GM23338 (cell line): ENCODE data around the gene EPB41L5. TPM values are rescaled to one million over a fixed set of nuclear protein-coding genes. Genes with fewer than 3 reads are reported as not detected.

ENCODE experiments used
- ATAC-seq: fragments of 200-7000 bp; cut with Tn5 transposase; 3 replicates; pipeline ENCODE4 v1.9.1; 2020
- DNase-seq: peaks from one replicate; pipeline ENCODE4 v3.0.0-alpha.2; 2015; ENCODE audit warnings: low spot score
- H2AFZ ChIP-seq: fragments of 200-600 bp; sonication (generic); 2 replicates; pipeline ENCODE4 v1.8.0; 2016; ENCODE audit warnings: antibody characterized with exemption, mild to moderate bottlenecking, moderate library complexity
- H3F3A ChIP-seq: fragments of 200-600 bp; sonication (generic); replicated peaks from 2 replicates; pipeline ENCODE4 v1.8.0; 2017; ENCODE audit warnings: antibody characterized with exemption, mixed run types, low read depth
- H3K27ac ChIP-seq: fragments of 200-600 bp; sonication (generic); 2 replicates; pipeline ENCODE4 v1.6.1; 2016; ENCODE audit warnings: low read depth
- H3K27me3 ChIP-seq: fragments of 200-600 bp; sonication (generic); 2 replicates; pipeline ENCODE4 v1.8.0; 2016; ENCODE audit warnings: mild to moderate bottlenecking, mixed run types, moderate library complexity; ENCODE audit not compliant: insufficient read depth
- H3K36me3 ChIP-seq: fragments of 200-600 bp; sonication (generic); 2 replicates; pipeline ENCODE4 v1.8.0; 2016; ENCODE audit warnings: mild to moderate bottlenecking; ENCODE audit not compliant: insufficient read depth
- H3K4me1 ChIP-seq: fragments of 200-600 bp; sonication (generic); 2 replicates; pipeline ENCODE4 v1.8.0; 2016; ENCODE audit warnings: mild to moderate bottlenecking, moderate library complexity; ENCODE audit not compliant: insufficient read depth
- H3K4me2 ChIP-seq: fragments of 200-600 bp; sonication (generic); 2 replicates; pipeline ENCODE4 v1.7.1; 2017; ENCODE audit warnings: mixed run types
- H3K4me3 ChIP-seq: fragments of 200-600 bp; sonication (generic); 2 replicates; pipeline ENCODE4 v1.6.1; 2016; ENCODE audit warnings: mixed run types
- H3K79me2 ChIP-seq: fragments of 200-600 bp; sonication (generic); replicated peaks from 2 replicates; pipeline ENCODE4 v1.8.0; 2017; ENCODE audit warnings: mild to moderate bottlenecking; ENCODE audit not compliant: insufficient read depth
- H3K9me2 ChIP-seq: fragments of 200-600 bp; sonication (generic); 2 replicates; pipeline ENCODE4 v1.8.0; 2017; ENCODE audit not compliant: insufficient read depth
- H4K20me1 ChIP-seq: fragments of 200-600 bp; sonication (generic); replicated peaks from 2 replicates; pipeline ENCODE4 v1.8.0; 2017; ENCODE audit warnings: mild to moderate bottlenecking; ENCODE audit not compliant: insufficient read depth
- H3K27ac Mint-ChIP-seq: 2 replicates; pipeline ENCODE4 v1.8.0; 2020; ENCODE audit warnings: inconsistent platforms, mild to moderate bottlenecking, moderate library complexity, mixed read lengths
- H3K27me3 Mint-ChIP-seq: 3 replicates; pipeline ENCODE4 v1.8.0; 2022; ENCODE audit warnings: low read depth, mild to moderate bottlenecking, moderate library complexity, mixed read lengths, inconsistent platforms; ENCODE audit not compliant: insufficient read depth, poor library complexity
- H3K36me3 Mint-ChIP-seq: 3 replicates; pipeline ENCODE4 v1.8.0; 2021; ENCODE audit warnings: low read depth, mild to moderate bottlenecking, inconsistent platforms, moderate library complexity, mixed read lengths
- H3K4me1 Mint-ChIP-seq: 3 replicates; pipeline ENCODE4 v1.8.0; 2020; ENCODE audit warnings: mild to moderate bottlenecking, inconsistent platforms, mixed read lengths
- H3K4me3 Mint-ChIP-seq: 3 replicates; pipeline ENCODE4 v1.8.0; 2021; ENCODE audit warnings: moderate library complexity, mild to moderate bottlenecking, inconsistent platforms, mixed read lengths
- H3K9me3 Mint-ChIP-seq: 3 replicates; pipeline ENCODE4 v1.8.0; 2020; ENCODE audit warnings: moderate library complexity, mild to moderate bottlenecking, inconsistent platforms, mixed read lengths
- CREB1 ChIP-seq: fragments of 250-450 bp; sonication (Bioruptor Pico); IDR thresholded peaks from 2 replicates; pipeline ENCODE4 v1.5.0; 2020; ENCODE audit warnings: low read depth, mild to moderate bottlenecking, moderate library complexity
- EZH2 ChIP-seq: fragments of 200-600 bp; sonication (generic); IDR thresholded peaks from one replicate; pipeline ENCODE4 v1.8.0; 2017; ENCODE audit warnings: antibody characterized with exemption, mild to moderate bottlenecking, low read depth; ENCODE audit not compliant: unreplicated experiment
- EZH2phosphoT487 ChIP-seq: fragments of 200-600 bp; sonication (generic); IDR thresholded peaks from one replicate; pipeline ENCODE4 v1.8.1; 2018; ENCODE audit warnings: antibody characterized with exemption; ENCODE audit not compliant: unreplicated experiment
- JUNB ChIP-seq: IDR thresholded peaks from one replicate; pipeline ENCODE4 v1.6.1; 2016; ENCODE audit warnings: antibody characterized with exemption; ENCODE audit not compliant: unreplicated experiment
- NANOG ChIP-seq: IDR thresholded peaks from 2 replicates; pipeline ENCODE4 v1.6.1; 2016; ENCODE audit warnings: antibody characterized with exemption, borderline replicate concordance
- POLR2AphosphoS5 ChIP-seq: IDR thresholded peaks from 2 replicates; pipeline ENCODE4 v1.6.1; 2016; ENCODE audit warnings: antibody characterized with exemption, low read depth
- STAT1 ChIP-seq: IDR thresholded peaks from one replicate; pipeline ENCODE4 v1.6.1; 2016; ENCODE audit warnings: antibody characterized with exemption; ENCODE audit not compliant: unreplicated experiment
- ZNF114 ChIP-seq: fragments of 250-450 bp; sonication (Bioruptor Pico); IDR thresholded peaks from 2 replicates; pipeline ENCODE4 v1.5.0; 2020; ENCODE audit warnings: mild to moderate bottlenecking, moderate library complexity
- ZNF462 ChIP-seq: fragments of 250-450 bp; sonication (Bioruptor Pico); IDR thresholded peaks from 2 replicates; pipeline ENCODE4 v1.5.0; 2020; ENCODE audit warnings: mild to moderate bottlenecking, moderate library complexity
- polyA plus RNA-seq: library from polyadenylated mRNA; unstranded; fragments of >200 nt; fragmentation: Nextera tagmentation; extraction: Ambion mirVana; gene quantifications from 2 replicates; pipeline ENCODE4 v1.2.1, GENCODE V29; 2016
- total RNA-seq: library from RNA; depleted of rRNA; stranded (reverse); fragments of >200 nt; shearing (Covaris generic); gene quantifications from 2 replicates; pipeline ENCODE4 v1.2.3, GENCODE V29; 2014
- TF ChIP-seq, protein P1 (sequence below): IDR thresholded peaks from 2 replicates; pipeline ENCODE4 v1.6.1; 2016; ENCODE audit warnings: antibody characterized with exemption

The EPB41L5 gene
- total and polyA plus RNA-seq, 2 experiments from 2014 or later: 15.5 to 35.4 TPM

- no peak for TF ChIP-seq ZNF462 (CRISPR knock-in tag)
- TF ChIP-seq, protein P1, sequence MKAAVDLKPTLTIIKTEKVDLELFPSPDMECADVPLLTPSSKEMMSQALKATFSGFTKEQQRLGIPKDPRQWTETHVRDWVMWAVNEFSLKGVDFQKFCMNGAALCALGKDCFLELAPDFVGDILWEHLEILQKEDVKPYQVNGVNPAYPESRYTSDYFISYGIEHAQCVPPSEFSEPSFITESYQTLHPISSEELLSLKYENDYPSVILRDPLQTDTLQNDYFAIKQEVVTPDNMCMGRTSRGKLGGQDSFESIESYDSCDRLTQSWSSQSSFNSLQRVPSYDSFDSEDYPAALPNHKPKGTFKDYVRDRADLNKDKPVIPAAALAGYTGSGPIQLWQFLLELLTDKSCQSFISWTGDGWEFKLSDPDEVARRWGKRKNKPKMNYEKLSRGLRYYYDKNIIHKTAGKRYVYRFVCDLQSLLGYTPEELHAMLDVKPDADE: no peak
- no peak for TF ChIP-seq CREB1 (CRISPR knock-in tag)
- no peak for TF ChIP-seq STAT1
- no peak for TF ChIP-seq NANOG
Observed at GRCh38 chr2:120204417-120204816, 191.5 kb downstream of the EPB41L5 start (continued).

DNA sequence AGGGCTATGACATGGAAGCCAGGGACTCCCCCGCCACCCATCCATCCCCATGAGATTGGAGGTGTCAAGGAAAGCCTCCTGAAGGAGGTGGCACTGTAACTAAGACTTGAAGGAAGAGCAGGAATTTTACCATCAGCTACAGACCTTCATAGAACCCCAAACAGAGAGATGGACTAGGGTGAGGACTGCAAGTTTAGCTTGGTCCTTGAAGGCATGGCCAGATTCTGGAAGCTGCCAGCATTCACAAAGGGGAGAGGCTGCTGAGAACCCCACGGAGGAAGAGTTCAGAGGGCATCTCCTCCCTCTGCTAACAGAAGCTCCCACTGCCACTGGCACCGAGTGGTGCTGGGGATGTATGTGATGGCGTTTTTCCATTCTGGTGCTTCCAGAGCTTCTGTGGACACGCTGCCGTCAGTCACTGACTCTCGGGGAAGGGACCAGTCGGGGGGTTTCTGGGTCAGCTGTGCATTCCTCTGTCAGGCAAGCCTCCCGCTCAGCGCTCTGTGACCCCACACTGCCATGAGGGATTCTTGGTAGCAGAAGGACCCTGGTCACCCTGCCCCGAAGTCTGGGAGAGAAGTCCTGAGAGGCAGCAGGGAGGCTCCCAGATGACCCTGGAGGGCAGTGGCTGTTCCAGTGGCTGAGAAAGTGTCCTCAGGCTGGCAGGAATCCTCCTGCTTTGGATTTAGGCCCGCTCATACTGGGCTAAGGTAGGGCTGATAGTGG is 192.2 kb downstream of the EPB41L5 start:
- no peaks in the 10 kb centered on the region for H3K4me1 ChIP-seq
- no peaks in the 10 kb centered on the region; the same call in 1 of the 2 replicates for H4K20me1 ChIP-seq
- no peak overlapping the region for H3K4me3 ChIP-seq
- H3K27me3 ChIP-seq: no peaks in the 10 kb centered on the region
- H2AFZ ChIP-seq: no peak overlapping the region
- no peaks in the 10 kb centered on the region for H3K79me2 ChIP-seq
- ATAC-seq (no peak), DNase-seq (no peak)
- H3K36me3 ChIP-seq: no peaks in the 10 kb centered on the region
- no peak overlapping the region for H3K4me2 ChIP-seq
- Mint-ChIP-seq H3K27ac (no peak overlapping the region), H3K36me3 (no peaks in the 10 kb centered on the region), H3K4me1 (peaks cover 5% of the 10 kb centered on the region), H3K27me3 (peaks cover 10% of the 10 kb centered on the region), H3K9me3 (no peaks in the 10 kb centered on the region), H3K4me3 (no peak overlapping the region)
- no peaks in the 10 kb centered on the region for H3K9me2 ChIP-seq
- H3K27ac ChIP-seq: no peak overlapping the region
- H3F3A ChIP-seq: no peaks in the 10 kb centered on the region
- TF ChIP-seq STAT1 (no peak), POLR2AphosphoS5 (no peak), EZH2 (no peak), EZH2phosphoT487 (no peak), ZNF114 (no peak), JUNB (no peak), NANOG (no peak), CREB1 (CRISPR knock-in tag) (no peak)
- TF ChIP-seq, protein P1: no peak
